Measurements from ENCODE around the gene CD28. TPM values are rescaled to one million over a fixed set of nuclear protein-coding genes. Genes with fewer than 3 reads are reported as not detected.

CD28 gene
- total RNA-seq, 1 donor from 2014 or later = 0.05 TPM

GRCh38 chr2:203719456-203720410, 13.3 kb downstream of the CD28 start:
- no peaks in the 10 kb centered on the region for H3K27me3 Mint-ChIP-seq (ENCODE audit: low read depth)
- TF ChIP-seq CTCF (IDR thresholded peaks at IDR 0.05) = no peak
- no peaks in the 10 kb centered on the region for H3K4me1 Mint-ChIP-seq (ENCODE audit: low read depth)
- H3K4me3 Mint-ChIP-seq (ENCODE audit: unreplicated experiment) = no peak overlapping the region
- H3K9me3 Mint-ChIP-seq (ENCODE audit: low read depth) = peaks cover 4% of the 10 kb centered on the region
- H3K36me3 Mint-ChIP-seq (ENCODE audit: low read depth) = no peaks in the 10 kb centered on the region
- no peak overlapping the region for H3K27ac Mint-ChIP-seq (ENCODE audit: unreplicated experiment)
- DNase-seq (ENCODE audit: low spot score) = no peak

- Mint-ChIP-seq H3K4me3 (ENCODE audit: unreplicated experiment) (no peak overlapping the region), H3K27ac (ENCODE audit: unreplicated experiment) (no peak overlapping the region), H3K27me3 (ENCODE audit: low read depth) (no peaks in the 10 kb centered on the region), H3K9me3 (ENCODE audit: low read depth) (peaks cover 4% of the 10 kb centered on the region), H3K36me3 (ENCODE audit: low read depth) (no peaks in the 10 kb centered on the region), H3K4me1 (ENCODE audit: low read depth) (no peaks in the 10 kb centered on the region)
- no peak for TF ChIP-seq CTCF (IDR thresholded peaks at IDR 0.05)
- no peak for DNase-seq (ENCODE audit: low spot score)
These were observed 14.7 kb downstream of the CD28 start for GRCh38 chr2:203720915-203721672.

- no peak for TF ChIP-seq CTCF (IDR thresholded peaks at IDR 0.05)
- Mint-ChIP-seq H3K27ac (ENCODE audit: unreplicated experiment) (no peak overlapping the region), H3K9me3 (ENCODE audit: low read depth) (peaks cover 4% of the 10 kb centered on the region), H3K4me3 (ENCODE audit: unreplicated experiment) (no peak overlapping the region), H3K27me3 (ENCODE audit: low read depth) (no peaks in the 10 kb centered on the region), H3K36me3 (ENCODE audit: low read depth) (no peaks in the 10 kb centered on the region), H3K4me1 (ENCODE audit: low read depth) (no peaks in the 10 kb centered on the region)
- no peak for DNase-seq (ENCODE audit: low spot score)
These were observed 15.4 kb downstream of the CD28 start for GRCh38 chr2:203721781-203722300.

GRCh38 chr2:203722411-203722810, 16.0 kb downstream of the CD28 start:
- no peak overlapping the region for H3K27ac Mint-ChIP-seq (ENCODE audit: unreplicated experiment)
- H3K4me3 Mint-ChIP-seq (ENCODE audit: unreplicated experiment) = no peak overlapping the region
- peaks cover 4% of the 10 kb centered on the region for H3K9me3 Mint-ChIP-seq (ENCODE audit: low read depth)
- DNase-seq (ENCODE audit: low spot score) = no peak
- no peaks in the 10 kb centered on the region for H3K27me3 Mint-ChIP-seq (ENCODE audit: low read depth)
- no peaks in the 10 kb centered on the region for H3K36me3 Mint-ChIP-seq (ENCODE audit: low read depth)
- TF ChIP-seq CTCF (IDR thresholded peaks at IDR 0.05) = no peak
- no peaks in the 10 kb centered on the region for H3K4me1 Mint-ChIP-seq (ENCODE audit: low read depth)

GRCh38 chr2:203728321-203728720, 21.9 kb downstream of the CD28 start:
- no peak for DNase-seq (ENCODE audit: low spot score)
- no peak overlapping the region for H3K27ac Mint-ChIP-seq (ENCODE audit: unreplicated experiment)
- H3K4me1 Mint-ChIP-seq (ENCODE audit: low read depth) = peaks cover 6% of the 10 kb centered on the region
- no peak overlapping the region for H3K4me3 Mint-ChIP-seq (ENCODE audit: unreplicated experiment)
- H3K27me3 Mint-ChIP-seq (ENCODE audit: low read depth) = no peaks in the 10 kb centered on the region
- H3K36me3 Mint-ChIP-seq (ENCODE audit: low read depth) = no peaks in the 10 kb centered on the region
- no peak for TF ChIP-seq CTCF (IDR thresholded peaks at IDR 0.05)
- H3K9me3 Mint-ChIP-seq (ENCODE audit: low read depth) = no peaks in the 10 kb centered on the region
